Right lobe of liver (tissue), 6 donors: ENCODE data around the gene METTL17. TPM values are rescaled to one million over a fixed set of nuclear protein-coding genes. Genes with fewer than 3 reads are reported as not detected.

ENCODE experiments used
- ATAC-seq, 4 donors: fragments of 200-7000 bp; cut with Tn5 transposase; one replicate each; pipeline ENCODE4 v1.9.1; 2020; ENCODE audit warnings: mild to moderate bottlenecking in 4 of 4, moderate library complexity in 4 of 4
- DNase-seq, 3 donors: peaks; one replicate each; pipeline ENCODE4 v3.0.0-alpha.2; 2020
- H3K27ac ChIP-seq, 3 donors: fragments of 200-600 bp; one replicate each; pipeline ENCODE4 v1.8.0; 2022
- H3K27me3 ChIP-seq, 2 donors: fragments of 200-600 bp; one replicate each; pipeline ENCODE4 v1.8.0; 2022
- H3K36me3 ChIP-seq, 4 donors: fragments of 200-600 bp; sonication (generic) in 1 of 4; one replicate each; pipeline versions ENCODE4 v1.5.1 to v1.8.0; 2017 to 2022; ENCODE audit warnings: control low read depth in 1 of 4
- H3K4me1 ChIP-seq, 4 donors: fragments of 200-600 bp; sonication (generic) in 1 of 4; one replicate each; pipeline versions ENCODE4 v1.5.1 to v1.8.0; 2017 to 2022; ENCODE audit warnings: control low read depth in 1 of 4
- H3K4me3 ChIP-seq, 3 donors: fragments of 200-600 bp; one replicate each; pipeline ENCODE4 v1.8.0; 2022
- H3K9me3 ChIP-seq, 4 donors: fragments of 200-600 bp; sonication (generic) in 1 of 4; one replicate each; pipeline versions ENCODE4 v1.5.1 to v1.8.0; 2017 to 2022; ENCODE audit warnings: control low read depth in 1 of 4
- CTCF ChIP-seq, 4 donors: fragments of 200-600 bp in 3 of 4; fragments of 450-650 bp in 1 of 4; IDR thresholded peaks; one replicate each; pipeline versions ENCODE4 v1.5.1 to v1.8.0; 2016 to 2022; ENCODE audit warnings: antibody characterized with exemption in 4 of 4, mild to moderate bottlenecking in 2 of 4
- POLR2A ChIP-seq: fragments of 450-650 bp; IDR thresholded peaks from one replicate; pipeline ENCODE4 v1.6.1; 2017; ENCODE audit warnings: antibody characterized with exemption, mild to moderate bottlenecking
- WGBS: methylation state at CpG from one replicate; pipeline ENCODE4 v1.1.6; 2018; ENCODE audit warnings: low coverage, low lambda C conversion rate; ENCODE audit not compliant: insufficient coverage; ENCODE audit errors: missing lambda C conversion rate; 5-methylcytosine and 5-hydroxymethylcytosine counted together
- intact Hi-C, 2 donors: fragments of 100-400 bp; cut with DNase I; formaldehyde crosslinking; loops; one replicate each; pipeline versions ENCODE4 v1.11.2 to v1.14.1; 2022
- total RNA-seq, 6 experiments: library from RNA; depleted of rRNA in 2 of 6; stranded (reverse); fragments of >200 nt in 2 of 6; fragmentation: NEBNext Ultra II Directional in 3 of 6; extraction: Animal tissue kit (Norgen Biotek cat#: 25700) in 3 of 6; gene quantifications; one replicate each; pipeline versions ENCODE4 v1.1.0 to v1.2.4, GENCODE V29; 2016 to 2023
- donor health status: DM: no; HTN: yes; CAD: no.
- donor health status: DM: no; HTN: no; CAD: no.
- donor health status: DM: no; HTN: no; CAD: no.
- donor health status: DM: no; HTN: yes; CAD: no.
- donor health status: DM: no; HTN: yes; CAD: no.

Gene METTL17
- total RNA-seq, 6 experiments from 2014 or later, result 27.5 to 70.7 (median 34.6) TPM

GRCh38 chr14:21034707-21035106, 44.9 kb downstream of the METTL17 start, which contains the start of gene RNASE13:
Gene RNASE13, minus strand, starts transcription at chr14:21034807. Its CDS starts 519 bp downstream, at chr14:21034288.
- intact Hi-C loops, result no loop called here
- Histone ChIP-seq H3K4me1 (peaks cover 0 to 19% (median 8%) of the 10 kb centered on the region in 4 donors), H3K9me3 (no peaks in the 10 kb centered on the region), H3K27me3 (no peaks in the 10 kb centered on the region), H3K36me3 (no peaks in the 10 kb centered on the region), H3K4me3 (no peak within 1 kb of the TSS), H3K27ac (no peak within 1 kb of the TSS)
- no peak for ATAC-seq
- no peak for DNase-seq
- WGBS, result 67% methylated on average over 2 of the region's 5 CpGs
- TF ChIP-seq CTCF (IDR thresholded peaks at IDR 0.05), result no peak
- no peak for TF ChIP-seq POLR2A

DNA sequence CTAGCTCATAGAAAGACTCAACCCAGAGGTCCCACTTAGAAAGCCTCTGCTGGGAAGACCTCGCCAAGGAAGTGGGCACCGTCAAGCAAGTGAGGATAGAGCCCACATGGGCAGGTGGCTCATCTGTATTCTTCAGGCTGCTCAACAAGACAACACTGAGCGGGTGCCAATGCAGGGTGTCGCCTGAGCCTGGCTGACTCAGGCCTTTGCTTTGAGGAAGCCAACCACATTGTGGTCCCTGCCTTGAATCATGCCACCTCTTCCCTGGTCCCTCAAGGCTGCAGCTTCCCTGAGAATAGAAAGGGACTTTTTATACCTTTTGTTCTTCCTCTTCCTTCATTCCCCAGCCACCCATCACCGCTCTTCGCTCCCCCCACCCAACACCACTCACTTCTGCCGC, 47.0 kb downstream of the METTL17 start:
- ATAC-seq (no peak), DNase-seq (no peak)
- intact Hi-C loops, result no loop called here
- Histone ChIP-seq H3K27me3 (no peaks in the 10 kb centered on the region), H3K4me3 (no peak overlapping the region), H3K4me1 (peaks cover 0 to 35% (median 10%) of the 10 kb centered on the region in 4 donors), H3K36me3 (no peaks in the 10 kb centered on the region), H3K27ac (no peak overlapping the region), H3K9me3 (no peaks in the 10 kb centered on the region)
- no peak for TF ChIP-seq POLR2A
- no peak for TF ChIP-seq CTCF (IDR thresholded peaks at IDR 0.05)
- WGBS, result 88% methylated on average over 7 of the region's 7 CpGs

DNA sequence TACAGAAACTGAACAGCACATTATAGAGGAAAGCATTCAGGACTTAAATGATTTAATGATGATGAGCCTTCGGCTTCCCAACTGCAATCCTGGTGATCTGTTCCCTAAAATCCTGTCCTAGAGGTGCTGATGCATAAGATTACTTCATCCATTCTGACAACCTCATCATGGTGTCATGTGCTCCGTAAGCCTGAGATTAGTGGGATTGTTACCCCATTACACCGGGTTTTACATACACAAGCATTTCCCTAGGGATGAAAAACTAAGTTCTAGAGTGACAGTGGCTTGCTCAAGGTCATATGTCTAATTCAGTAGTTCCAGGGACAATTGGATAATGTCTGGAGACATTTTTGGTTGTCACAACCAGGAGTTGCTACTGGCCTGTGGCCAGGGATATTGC, 47.4 kb downstream of the METTL17 start:
- Histone ChIP-seq H3K27ac (no peak overlapping the region), H3K4me1 (peaks cover 0 to 39% (median 10%) of the 10 kb centered on the region in 4 donors), H3K4me3 (no peak overlapping the region), H3K36me3 (no peaks in the 10 kb centered on the region), H3K27me3 (no peaks in the 10 kb centered on the region), H3K9me3 (no peaks in the 10 kb centered on the region)
- no peak for ATAC-seq
- TF ChIP-seq CTCF (IDR thresholded peaks at IDR 0.05) (no peak), POLR2A (no peak)
- 69% methylated on average over 3 of the region's 3 CpGs for whole genome bisulfite sequencing
- intact Hi-C loops, result no loop called here
- DNase-seq, result no peak

DNA sequence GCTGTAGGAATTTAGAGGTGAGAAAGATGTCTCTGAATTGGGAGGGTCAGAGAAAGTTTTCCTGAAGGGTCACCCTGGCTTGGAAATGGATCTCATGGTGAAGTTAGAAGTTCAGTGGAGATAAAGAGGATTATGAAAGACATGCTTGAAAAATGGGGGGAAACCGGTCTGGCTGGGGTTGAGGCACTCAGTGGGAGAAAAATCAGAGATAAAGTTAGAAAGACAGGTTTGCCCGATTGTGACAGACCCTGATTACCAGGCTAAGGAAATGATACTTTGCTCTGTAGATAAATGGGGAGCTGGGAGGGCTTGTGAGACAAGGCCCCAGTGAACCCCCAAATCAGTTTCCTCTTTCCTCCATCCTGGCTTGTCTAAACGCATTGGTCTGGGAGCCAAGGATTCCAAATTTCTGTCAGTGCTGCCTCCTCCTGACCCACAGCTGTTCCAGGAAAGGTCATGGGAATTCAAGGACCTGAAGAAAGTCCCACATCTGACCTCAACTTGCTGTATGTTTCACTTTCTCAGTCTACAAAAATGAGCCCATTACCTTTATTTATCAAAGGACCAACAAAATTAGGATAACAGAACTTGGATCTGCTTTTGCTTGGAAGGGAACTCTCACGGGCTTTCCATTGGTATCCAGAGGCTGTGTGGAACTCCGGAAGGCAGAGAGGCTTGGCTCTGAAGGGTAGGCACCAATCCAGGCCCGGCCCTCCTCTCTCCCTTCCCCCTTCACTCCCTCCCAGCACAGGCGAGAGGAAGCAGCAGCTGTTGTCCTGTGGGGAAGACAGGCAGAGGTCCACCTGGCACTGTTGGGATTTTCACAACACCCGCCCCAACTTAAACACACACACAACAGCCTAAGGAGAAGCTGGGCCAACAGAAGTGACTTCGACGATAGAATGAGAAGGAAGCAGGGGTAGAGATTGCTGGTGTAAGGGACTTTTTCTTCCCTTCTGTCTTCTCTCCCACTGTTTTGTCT, 49.0 kb downstream of the METTL17 start:
- Histone ChIP-seq H3K27me3 (no peaks in the 10 kb centered on the region), H3K4me1 (peaks cover 2 to 53% (median 16%) of the 10 kb centered on the region in 4 donors), H3K4me3 (no peak overlapping the region), H3K36me3 (no peaks in the 10 kb centered on the region), H3K27ac (peak overlapping the region; percentile 40 to 56 (median 46)), H3K9me3 (no peaks in the 10 kb centered on the region)
- 13% methylated on average over 9 of the region's 10 CpGs for WGBS
- TF ChIP-seq CTCF (IDR thresholded peaks at IDR 0.05) (no peak), POLR2A (peak; percentile 29)
- peak; percentile 82 to 92 (median 85) for ATAC-seq
- peak; percentile 82 to 94 (median 92) for DNase-seq
- intact Hi-C loops, result no loop called here
